Natural killer cell treated with Interleukin-12 subunit alpha and Interleukin-12 subunit beta and Interleukin-15 and Interleukin-18, amount 100 ng/mL, for 72 hours (primary cell): ENCODE measurements around the gene HIBADH. TPM values are rescaled to one million over a fixed set of nuclear protein-coding genes. Genes with fewer than 3 reads are reported as not detected.

ENCODE experiments used
- ATAC-seq, 2 donors: fragments of 150-1000 bp; cut with Tn5 transposase in 1 of 2; sonication (Bioruptor Pico), chemical (Tn5 transposase) in 1 of 2; 2 replicates each; pipeline ENCODE4 v1.10.0; 2021
- DNase-seq: peaks from one replicate; pipeline ENCODE4 v3.0.0; 2022; ENCODE audit warnings: low spot score
- H3K27ac Mint-ChIP-seq, 2 donors: 1 replicate in 1 of 2; 2 replicates in 1 of 2; pipeline ENCODE4 v1.8.0; 2022; ENCODE audit warnings: mixed read lengths in 2 of 2, mild to moderate bottlenecking in 1 of 2, moderate library complexity in 1 of 2
- H3K27me3 Mint-ChIP-seq, 2 donors: 1 replicate in 1 of 2; 2 replicates in 1 of 2; pipeline ENCODE4 v1.8.0; 2022; ENCODE audit warnings: mixed read lengths in 2 of 2
- H3K36me3 Mint-ChIP-seq: one replicate; pipeline ENCODE4 v1.8.0; 2022; ENCODE audit warnings: mixed read lengths
- H3K4me1 Mint-ChIP-seq, 2 donors: 1 replicate in 1 of 2; 2 replicates in 1 of 2; pipeline ENCODE4 v1.8.0; 2022; ENCODE audit warnings: low read depth in 2 of 2, mixed read lengths in 2 of 2, mild to moderate bottlenecking in 1 of 2
- H3K4me3 Mint-ChIP-seq: one replicate; pipeline ENCODE4 v1.8.0; 2022; ENCODE audit warnings: mixed read lengths
- H3K9me3 Mint-ChIP-seq: 2 replicates; pipeline ENCODE4 v1.8.0; 2022; ENCODE audit warnings: mixed read lengths
- total RNA-seq, 2 donors: library from RNA; stranded (reverse); gene quantifications; one replicate each; pipeline ENCODE4 v1.2.3, GENCODE V29; 2022

The HIBADH gene
- 10 to 100 TPM in 1 of 2 donors, 1 to 10 TPM in 1; 8.9 to 11.4 TPM for total RNA-seq

GRCh38 chr7:27662490-27663205 lies at the start of gene HIBADH:
Gene HIBADH (minus strand): TSS chr7:27662883. CDS start chr7:27662788, 95 bp downstream.
- peaks cover 0 to 3% of the 10 kb centered on the region in 2 donors for H3K27me3 Mint-ChIP-seq
- peak within 1 kb of the TSS; percentile 79 for H3K4me3 Mint-ChIP-seq
- peaks cover 3 to 7% of the 10 kb centered on the region in 2 donors for H3K4me1 Mint-ChIP-seq
- ATAC-seq (peak; percentile 99), DNase-seq (peak; percentile 98)
- peak within 1 kb of the TSS; percentile 43 to 85 for H3K27ac Mint-ChIP-seq
- H3K9me3 Mint-ChIP-seq = no peaks in the 10 kb centered on the region
- H3K36me3 Mint-ChIP-seq = no peaks in the 10 kb centered on the region

GRCh38 chr7:27712217-27712616 lies 49.5 kb upstream of the HIBADH start:
- peaks cover 2% of the 10 kb centered on the region for H3K9me3 Mint-ChIP-seq
- peaks cover 25 to 27% of the 10 kb centered on the region in 2 donors for H3K27me3 Mint-ChIP-seq
- H3K36me3 Mint-ChIP-seq = no peaks in the 10 kb centered on the region
- DNase-seq = no peak
- peaks cover 3 to 13% of the 10 kb centered on the region in 2 donors for H3K4me1 Mint-ChIP-seq
- no peak overlapping the region for H3K27ac Mint-ChIP-seq
- no peak overlapping the region for H3K4me3 Mint-ChIP-seq
- ATAC-seq = no peak

GRCh38 chr7:27709137-27710075 lies 46.7 kb upstream of the HIBADH start:
- ATAC-seq = peak in 1 of 2 donors; percentile 60
- Mint-ChIP-seq H3K9me3 (peaks cover 2% of the 10 kb centered on the region), H3K36me3 (no peaks in the 10 kb centered on the region), H3K4me3 (no peak overlapping the region), H3K27me3 (peaks cover 17 to 20% of the 10 kb centered on the region in 2 donors), H3K27ac (no peak overlapping the region), H3K4me1 (peaks cover 3 to 13% of the 10 kb centered on the region in 2 donors)
- no peak for DNase-seq

GRCh38 chr7:27708485-27708884 lies 45.8 kb upstream of the HIBADH start:
- no peak overlapping the region for H3K4me3 Mint-ChIP-seq
- peaks cover 2% of the 10 kb centered on the region for H3K9me3 Mint-ChIP-seq
- H3K27ac Mint-ChIP-seq = no peak overlapping the region
- peaks cover 15 to 20% of the 10 kb centered on the region in 2 donors for H3K27me3 Mint-ChIP-seq
- peaks cover 3 to 13% of the 10 kb centered on the region in 2 donors for H3K4me1 Mint-ChIP-seq
- no peaks in the 10 kb centered on the region for H3K36me3 Mint-ChIP-seq
- DNase-seq = no peak
- ATAC-seq = no peak

DNA sequence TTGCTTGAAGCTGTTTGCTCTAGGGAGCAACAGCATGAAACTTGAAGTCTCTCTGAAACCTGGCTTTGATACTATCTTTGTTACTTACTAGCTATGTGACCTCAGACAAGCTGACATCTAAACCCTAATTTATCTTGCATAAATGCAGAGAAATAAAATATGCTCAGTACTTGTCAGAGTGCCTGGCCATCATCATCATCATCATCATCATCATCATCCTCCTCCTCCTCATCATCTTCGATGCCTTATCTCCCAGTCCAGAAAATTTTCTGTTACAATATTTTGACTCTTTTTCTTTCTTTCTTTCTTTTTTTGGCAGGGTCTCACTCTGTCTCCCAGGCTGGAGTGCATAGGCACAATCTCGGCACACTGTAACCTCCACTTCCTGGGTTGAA lies 42.5 kb upstream of the HIBADH start:
- Mint-ChIP-seq H3K36me3 (no peaks in the 10 kb centered on the region), H3K4me1 (peaks cover 0 to 13% of the 10 kb centered on the region in 2 donors), H3K27me3 (peaks cover 21 to 25% of the 10 kb centered on the region in 2 donors), H3K9me3 (no peaks in the 10 kb centered on the region), H3K4me3 (no peak overlapping the region), H3K27ac (no peak overlapping the region)
- DNase-seq (no peak), ATAC-seq (no peak)

GRCh38 chr7:27704422-27705199 lies 41.9 kb upstream of the HIBADH start:
- no peaks in the 10 kb centered on the region for H3K36me3 Mint-ChIP-seq
- H3K27ac Mint-ChIP-seq = no peak overlapping the region
- DNase-seq = no peak
- H3K9me3 Mint-ChIP-seq = no peaks in the 10 kb centered on the region
- H3K4me3 Mint-ChIP-seq = no peak overlapping the region
- peaks cover 21 to 23% of the 10 kb centered on the region in 2 donors for H3K27me3 Mint-ChIP-seq
- no peak for ATAC-seq
- H3K4me1 Mint-ChIP-seq = peaks cover 0 to 8% of the 10 kb centered on the region in 2 donors

DNA sequence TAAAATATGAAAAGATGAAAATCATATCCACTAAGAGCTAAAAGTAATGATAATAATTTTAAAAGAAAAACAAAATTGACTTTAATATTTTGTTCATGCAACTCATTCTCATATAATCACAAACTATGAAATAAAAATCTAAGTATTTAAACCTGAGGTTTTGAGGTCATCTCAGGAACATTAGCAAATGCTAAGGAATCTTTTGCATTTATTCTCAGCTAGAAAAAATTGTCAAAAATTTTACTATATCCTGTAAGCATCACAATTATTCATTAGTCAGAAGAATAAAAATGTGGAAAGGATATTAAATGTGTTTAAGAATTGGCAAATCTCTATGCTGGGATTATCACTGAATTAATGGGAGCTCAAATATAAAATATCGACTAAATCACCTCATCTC lies 40.5 kb upstream of the HIBADH start:
- Mint-ChIP-seq H3K4me1 (no peaks in the 10 kb centered on the region), H3K9me3 (no peaks in the 10 kb centered on the region), H3K27ac (no peak overlapping the region), H3K27me3 (peaks cover 14 to 16% of the 10 kb centered on the region in 2 donors), H3K36me3 (no peaks in the 10 kb centered on the region), H3K4me3 (no peak overlapping the region)
- DNase-seq (no peak), ATAC-seq (no peak)

- no peaks in the 10 kb centered on the region for H3K9me3 Mint-ChIP-seq
- DNase-seq (no peak), ATAC-seq (no peak)
- H3K27ac Mint-ChIP-seq = no peak overlapping the region
- peaks cover 16 to 17% of the 10 kb centered on the region in 2 donors for H3K27me3 Mint-ChIP-seq
- H3K4me3 Mint-ChIP-seq = no peak overlapping the region
- H3K4me1 Mint-ChIP-seq = no peaks in the 10 kb centered on the region
- H3K36me3 Mint-ChIP-seq = no peaks in the 10 kb centered on the region
These were observed 37.8 kb upstream of the HIBADH start for GRCh38 chr7:27700501-27700900.

DNA sequence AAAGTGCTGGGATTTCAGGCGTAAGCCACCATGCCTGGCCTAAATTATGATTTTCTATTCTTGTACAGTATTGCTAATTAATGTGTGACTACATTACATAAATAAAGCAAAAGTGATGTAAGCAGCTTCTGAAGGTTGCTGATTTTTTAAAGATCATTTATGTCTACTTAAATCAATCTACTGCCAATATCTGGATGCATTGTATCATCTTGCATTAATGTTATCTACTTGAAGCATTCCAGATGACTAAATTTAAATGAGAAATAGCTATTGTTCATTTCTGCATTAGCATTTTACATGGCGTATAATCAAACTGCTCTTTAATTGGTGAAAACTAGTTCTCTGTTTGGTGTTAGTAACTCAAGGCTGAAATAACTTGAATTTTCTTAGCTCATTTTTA lies 37.1 kb upstream of the HIBADH start:
- Mint-ChIP-seq H3K27me3 (peaks cover 16 to 24% of the 10 kb centered on the region in 2 donors), H3K4me3 (no peak overlapping the region), H3K27ac (no peak overlapping the region), H3K9me3 (no peaks in the 10 kb centered on the region), H3K4me1 (no peaks in the 10 kb centered on the region), H3K36me3 (no peaks in the 10 kb centered on the region)
- DNase-seq (no peak), ATAC-seq (no peak)

DNA sequence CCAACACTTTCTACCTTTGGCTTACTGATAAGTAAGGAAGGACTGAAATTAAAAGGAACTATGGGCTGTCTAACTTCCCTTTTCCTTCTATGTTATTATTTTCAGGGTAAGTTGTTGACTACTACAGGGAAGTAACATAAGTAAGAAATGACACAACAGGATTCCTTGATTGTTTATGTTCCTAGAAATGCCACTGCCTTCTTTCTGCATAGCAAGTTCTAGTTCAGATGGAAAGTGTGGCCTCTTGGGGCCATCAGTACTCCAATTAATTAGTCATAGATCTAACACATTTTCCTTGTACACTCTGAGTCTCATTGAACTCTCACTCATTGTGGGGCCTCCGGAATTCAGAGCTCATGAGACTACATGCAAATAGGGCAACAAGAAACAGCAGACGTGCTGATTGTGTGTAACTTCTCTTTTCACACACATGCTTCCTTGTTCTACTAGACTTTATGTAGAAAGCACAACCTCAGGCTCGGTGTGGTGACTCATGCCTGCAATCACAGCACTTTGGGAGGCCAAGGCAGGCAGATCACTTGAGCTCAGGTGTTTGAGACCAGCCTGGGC lies 35.3 kb upstream of the HIBADH start:
- no peaks in the 10 kb centered on the region for H3K9me3 Mint-ChIP-seq
- ATAC-seq (no peak), DNase-seq (no peak)
- no peaks in the 10 kb centered on the region for H3K36me3 Mint-ChIP-seq
- no peak overlapping the region for H3K4me3 Mint-ChIP-seq
- H3K27me3 Mint-ChIP-seq = peaks cover 11 to 17% of the 10 kb centered on the region in 2 donors
- no peak overlapping the region for H3K27ac Mint-ChIP-seq
- no peaks in the 10 kb centered on the region for H3K4me1 Mint-ChIP-seq

DNA sequence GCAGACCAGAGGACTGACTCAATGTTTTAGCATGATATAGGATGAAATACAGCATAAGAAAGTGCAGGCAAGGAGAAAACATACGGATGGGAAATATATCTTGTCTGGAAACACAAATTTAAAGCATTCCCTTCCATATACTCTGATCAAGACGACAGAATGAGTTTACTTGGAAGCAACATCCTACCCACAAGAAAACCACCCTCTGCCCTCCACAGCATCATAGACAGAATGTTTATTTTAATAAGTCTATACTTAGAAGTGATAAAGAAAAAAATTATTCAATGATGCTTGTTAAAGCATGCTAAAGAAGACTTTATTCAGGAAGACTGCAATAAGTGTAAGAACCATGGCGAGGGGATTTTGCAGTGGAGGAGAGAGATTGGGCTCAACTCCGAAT lies 32.4 kb upstream of the HIBADH start:
- no peak overlapping the region for H3K4me3 Mint-ChIP-seq
- no peak for ATAC-seq
- peaks cover 10% of the 10 kb centered on the region in 2 donors for H3K27me3 Mint-ChIP-seq
- DNase-seq = no peak
- H3K4me1 Mint-ChIP-seq = no peaks in the 10 kb centered on the region
- no peaks in the 10 kb centered on the region for H3K9me3 Mint-ChIP-seq
- no peak overlapping the region for H3K27ac Mint-ChIP-seq
- no peaks in the 10 kb centered on the region for H3K36me3 Mint-ChIP-seq

DNA sequence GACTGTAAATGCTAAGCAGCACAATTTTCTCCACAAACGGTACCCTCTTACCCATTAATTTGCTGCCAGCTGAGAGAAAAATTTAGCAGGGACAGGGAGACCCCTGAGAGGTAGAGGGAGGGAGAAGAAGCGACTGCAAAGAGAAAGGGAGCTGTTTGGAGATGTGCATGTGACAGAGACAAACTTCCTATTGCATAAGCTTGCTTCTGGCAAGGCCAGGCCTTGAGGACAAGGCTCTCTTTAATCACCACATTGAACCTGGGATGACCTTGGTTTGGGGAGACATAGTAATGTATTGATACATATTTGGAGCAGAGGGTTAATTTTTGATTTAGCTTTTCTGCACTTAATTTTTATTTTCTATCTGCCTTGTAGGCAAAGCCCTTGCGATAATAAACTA lies 31.1 kb upstream of the HIBADH start:
- no peak for ATAC-seq
- Mint-ChIP-seq H3K27ac (no peak overlapping the region), H3K4me1 (no peaks in the 10 kb centered on the region), H3K36me3 (no peaks in the 10 kb centered on the region), H3K27me3 (peaks cover 17 to 18% of the 10 kb centered on the region in 2 donors), H3K4me3 (no peak overlapping the region), H3K9me3 (no peaks in the 10 kb centered on the region)
- no peak for DNase-seq

DNA sequence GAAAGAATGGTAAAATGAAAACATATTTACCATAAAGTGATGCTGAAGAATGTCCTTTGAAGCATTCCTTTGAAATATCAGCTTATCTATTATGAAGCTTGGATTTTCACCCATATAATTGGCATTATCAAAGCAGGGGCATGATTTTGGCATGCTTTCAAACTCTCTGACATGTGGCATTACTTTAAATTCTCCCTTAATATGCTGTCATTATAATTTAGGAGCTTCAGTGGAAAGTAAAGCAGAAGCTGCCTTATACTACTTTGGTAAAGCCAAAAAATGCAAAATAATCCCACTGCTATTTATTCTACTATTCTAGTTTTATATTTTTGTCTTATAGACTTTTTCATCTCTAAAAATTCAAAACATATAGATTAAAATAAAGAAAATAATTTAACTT lies 28.0 kb upstream of the HIBADH start:
- no peak overlapping the region for H3K4me3 Mint-ChIP-seq
- no peak for ATAC-seq
- no peaks in the 10 kb centered on the region for H3K9me3 Mint-ChIP-seq
- peaks cover 25 to 27% of the 10 kb centered on the region in 2 donors for H3K27me3 Mint-ChIP-seq
- H3K36me3 Mint-ChIP-seq = peaks cover 6% of the 10 kb centered on the region
- no peaks in the 10 kb centered on the region for H3K4me1 Mint-ChIP-seq
- no peak for DNase-seq
- H3K27ac Mint-ChIP-seq = no peak overlapping the region
